NCI-H748 (cell line): ENCODE data around the gene DNMT1.
"Not testable (repeated sequence)": the region's sequence is repeated elsewhere in the genome, so short reads cannot be mapped to it uniquely, and the experiment has no call there.

Experiments
- DNase-seq: peaks from one replicate; lab custom pipeline; 2025; ENCODE audit not compliant: unreplicated experiment; lab: John Stamatoyannopoulos, UW

Gene DNMT1

GRCh38 chr19:10184636-10185035 is 10.1 kb downstream of the DNMT1 start:
- no peak for DNase-seq

GRCh38 chr19:10183926-10184325 is 10.8 kb downstream of the DNMT1 start:
- DNase-seq = no peak

GRCh38 chr19:10182847-10183246 is 11.9 kb downstream of the DNMT1 start:
- DNase-seq = no peak

GRCh38 chr19:10182076-10182475 is 12.7 kb downstream of the DNMT1 start:
- DNase-seq = no peak

GRCh38 chr19:10180459-10180858 is 14.3 kb downstream of the DNMT1 start:
- no peak for DNase-seq

- DNase-seq = not testable (repeated sequence)
Observed at GRCh38 chr19:10180024-10180423, 14.7 kb downstream of the DNMT1 start.

GRCh38 chr19:10173527-10173926 is 21.2 kb downstream of the DNMT1 start:
- no peak for DNase-seq

GRCh38 chr19:10168386-10168948 is 26.3 kb downstream of the DNMT1 start:
- DNase-seq = no peak

- DNase-seq = no peak
Observed at GRCh38 chr19:10167459-10167858, 27.3 kb downstream of the DNMT1 start.

- not testable (repeated sequence) for DNase-seq
Observed at GRCh38 chr19:10166501-10166900, 28.3 kb downstream of the DNMT1 start.

- DNase-seq = no peak
Observed at GRCh38 chr19:10166046-10166445, 28.7 kb downstream of the DNMT1 start.

GRCh38 chr19:10163536-10163935 is 31.2 kb downstream of the DNMT1 start:
- no peak for DNase-seq

GRCh38 chr19:10159610-10160009 is 35.1 kb downstream of the DNMT1 start:
- no peak for DNase-seq

- DNase-seq = no peak
Observed at GRCh38 chr19:10158485-10158884, 36.3 kb downstream of the DNMT1 start.

GRCh38 chr19:10158071-10158470 is 36.7 kb downstream of the DNMT1 start:
- no peak for DNase-seq

GRCh38 chr19:10155839-10156238 is 38.9 kb downstream of the DNMT1 start:
- DNase-seq = no peak

- DNase-seq = no peak
Observed at GRCh38 chr19:10152100-10152499, 42.7 kb downstream of the DNMT1 start.

- DNase-seq = no peak
Observed at GRCh38 chr19:10151521-10151920, 43.2 kb downstream of the DNMT1 start.

GRCh38 chr19:10149427-10149826 is 45.3 kb downstream of the DNMT1 start:
- DNase-seq = no peak

- DNase-seq = no peak
Observed at GRCh38 chr19:10146142-10146541, 48.6 kb downstream of the DNMT1 start.

- DNase-seq = no peak
Observed at GRCh38 chr19:10145031-10145430, 49.7 kb downstream of the DNMT1 start.

- DNase-seq = no peak
Observed at GRCh38 chr19:10144361-10144760, 50.4 kb downstream of the DNMT1 start.

- no peak for DNase-seq
Observed at GRCh38 chr19:10143681-10144080, 51.1 kb downstream of the DNMT1 start.
